HG03280 (cell line): ENCODE data around the gene TRIP11.

Experiments used
- ATAC-seq: cut with Tn5 transposase; IDR thresholded peaks from one replicate; pipeline ENCODE4 v1.9.1; 2021; ENCODE audit warnings: mild to moderate bottlenecking, moderate library complexity; ENCODE audit not compliant: unreplicated experiment

Gene TRIP11

GRCh38 chr14:91926131-91926890 is 113.5 kb downstream of the TRIP11 start:
- ATAC-seq, result no peak

DNA sequence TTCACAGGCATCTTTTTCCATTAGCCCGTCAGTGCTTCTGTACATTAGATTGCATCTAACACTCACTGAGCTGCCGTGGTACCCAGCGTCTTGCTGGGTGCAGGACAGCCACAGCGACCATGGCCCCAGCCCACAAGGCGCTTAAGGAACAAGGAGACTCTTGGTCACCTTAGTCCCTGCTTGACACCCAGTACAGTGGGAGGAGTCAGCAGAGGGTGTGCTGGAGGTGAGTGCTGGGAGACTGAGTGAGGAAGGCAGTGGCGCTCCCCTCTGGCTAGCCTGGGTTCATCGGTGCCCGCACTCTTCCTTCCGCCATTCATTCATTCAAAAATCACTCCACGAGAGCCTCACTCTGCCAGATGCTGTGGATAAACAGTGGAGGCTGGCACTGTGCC is 114.1 kb downstream of the TRIP11 start:
- ATAC-seq, result no peak

- ATAC-seq, result no peak
These were observed 114.7 kb downstream of the TRIP11 start for GRCh38 chr14:91925001-91925726.

- no peak for ATAC-seq
These were observed 119.3 kb downstream of the TRIP11 start for GRCh38 chr14:91920526-91920925.

DNA sequence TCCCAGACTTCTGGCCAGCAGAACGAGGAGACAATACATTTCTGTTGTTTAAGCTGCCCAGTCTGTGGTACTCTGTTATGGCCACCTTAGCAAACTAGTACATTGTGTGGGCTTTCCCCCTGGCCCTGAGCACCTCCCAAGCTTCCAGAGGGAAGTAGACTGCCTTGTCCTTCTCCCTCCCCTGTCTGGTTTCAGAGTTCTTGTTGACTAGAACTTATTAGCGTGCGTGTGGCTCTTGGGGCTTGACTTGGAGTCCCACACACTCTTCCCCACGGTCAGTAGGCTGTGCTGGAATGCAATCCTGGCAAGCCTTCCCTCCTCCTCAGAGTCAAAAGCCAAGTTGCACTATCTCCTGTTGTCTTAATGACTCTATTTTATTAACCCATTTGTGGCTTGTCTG is 120.0 kb downstream of the TRIP11 start:
- ATAC-seq, result no peak

GRCh38 chr14:91918186-91918883 is 121.5 kb downstream of the TRIP11 start:
- no peak for ATAC-seq
